Breast epithelium (tissue), 3 donors: Measurements from ENCODE around the gene OR10H5.

ENCODE experiments used
- POLR2A ChIP-seq: fragments of 450-650 bp; IDR thresholded peaks from one replicate; pipeline ENCODE4 v1.6.1; 2016; ENCODE audit warnings: antibody characterized with exemption, mild to moderate bottlenecking, moderate library complexity
- TF ChIP-seq, protein P1 (sequence below), 3 donors: fragments of 450-650 bp; IDR thresholded peaks; one replicate each; pipeline ENCODE4 v1.5.1; 2016 to 2017; ENCODE audit warnings: antibody characterized with exemption in 3 of 3, mild to moderate bottlenecking in 3 of 3, moderate library complexity in 3 of 3

- TF ChIP-seq, protein P1, sequence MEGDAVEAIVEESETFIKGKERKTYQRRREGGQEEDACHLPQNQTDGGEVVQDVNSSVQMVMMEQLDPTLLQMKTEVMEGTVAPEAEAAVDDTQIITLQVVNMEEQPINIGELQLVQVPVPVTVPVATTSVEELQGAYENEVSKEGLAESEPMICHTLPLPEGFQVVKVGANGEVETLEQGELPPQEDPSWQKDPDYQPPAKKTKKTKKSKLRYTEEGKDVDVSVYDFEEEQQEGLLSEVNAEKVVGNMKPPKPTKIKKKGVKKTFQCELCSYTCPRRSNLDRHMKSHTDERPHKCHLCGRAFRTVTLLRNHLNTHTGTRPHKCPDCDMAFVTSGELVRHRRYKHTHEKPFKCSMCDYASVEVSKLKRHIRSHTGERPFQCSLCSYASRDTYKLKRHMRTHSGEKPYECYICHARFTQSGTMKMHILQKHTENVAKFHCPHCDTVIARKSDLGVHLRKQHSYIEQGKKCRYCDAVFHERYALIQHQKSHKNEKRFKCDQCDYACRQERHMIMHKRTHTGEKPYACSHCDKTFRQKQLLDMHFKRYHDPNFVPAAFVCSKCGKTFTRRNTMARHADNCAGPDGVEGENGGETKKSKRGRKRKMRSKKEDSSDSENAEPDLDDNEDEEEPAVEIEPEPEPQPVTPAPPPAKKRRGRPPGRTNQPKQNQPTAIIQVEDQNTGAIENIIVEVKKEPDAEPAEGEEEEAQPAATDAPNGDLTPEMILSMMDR (IDR thresholded peaks at IDR 0.05), result no peak
- TF ChIP-seq POLR2A, result no peak
Measured at GRCh38 chr19:15779756-15780476, 7.5 kb upstream of the OR10H5 start.
